ENCODE data around the gene CBLN1. TPM values are rescaled to one million over a fixed set of nuclear protein-coding genes. Genes with fewer than 3 reads are reported as not detected.

CBLN1 gene
- total and polyA plus RNA-seq, 3 experiments from 2014 or later = not detected

GRCh38 chr16:49275870-49276269 lies 5.8 kb downstream of the CBLN1 start:
- Mint-ChIP-seq H3K36me3 (no peaks in the 10 kb centered on the region), H3K27ac (no peak overlapping the region), H3K4me3 (peak overlapping the region in 1 of 7 donors; percentile 56), H3K9me3 (peaks cover 0 to 9% (median 2%) of the 10 kb centered on the region in 5 donors), H3K4me1 (peaks cover 0 to 2% (median 0%) of the 10 kb centered on the region in 3 donors), H3K27me3 (peaks cover 57 to 76% of the 10 kb centered on the region in 2 donors)
- H3K27me3 ChIP-seq (ENCODE audit: insufficient read depth, low read length, poor library complexity, severe bottlenecking) = peaks cover 17% of the 10 kb centered on the region
- no peaks in the 10 kb centered on the region for H3K9me3 ChIP-seq (ENCODE audit: low read length)
- ChIA-PET POLR2A (no interaction called here), CTCF (no interaction called here)
- no peak for DNase-seq
- no peak overlapping the region for H3K27ac ChIP-seq (ENCODE audit: low read depth, low read length)
- no peak overlapping the region for H3K4me3 ChIP-seq (ENCODE audit: low read length)
- H3K36me3 ChIP-seq (ENCODE audit: insufficient read depth, low read length) = no peaks in the 10 kb centered on the region
- no peaks in the 10 kb centered on the region for H3K4me1 ChIP-seq (ENCODE audit: insufficient read depth, low read length)

DNA sequence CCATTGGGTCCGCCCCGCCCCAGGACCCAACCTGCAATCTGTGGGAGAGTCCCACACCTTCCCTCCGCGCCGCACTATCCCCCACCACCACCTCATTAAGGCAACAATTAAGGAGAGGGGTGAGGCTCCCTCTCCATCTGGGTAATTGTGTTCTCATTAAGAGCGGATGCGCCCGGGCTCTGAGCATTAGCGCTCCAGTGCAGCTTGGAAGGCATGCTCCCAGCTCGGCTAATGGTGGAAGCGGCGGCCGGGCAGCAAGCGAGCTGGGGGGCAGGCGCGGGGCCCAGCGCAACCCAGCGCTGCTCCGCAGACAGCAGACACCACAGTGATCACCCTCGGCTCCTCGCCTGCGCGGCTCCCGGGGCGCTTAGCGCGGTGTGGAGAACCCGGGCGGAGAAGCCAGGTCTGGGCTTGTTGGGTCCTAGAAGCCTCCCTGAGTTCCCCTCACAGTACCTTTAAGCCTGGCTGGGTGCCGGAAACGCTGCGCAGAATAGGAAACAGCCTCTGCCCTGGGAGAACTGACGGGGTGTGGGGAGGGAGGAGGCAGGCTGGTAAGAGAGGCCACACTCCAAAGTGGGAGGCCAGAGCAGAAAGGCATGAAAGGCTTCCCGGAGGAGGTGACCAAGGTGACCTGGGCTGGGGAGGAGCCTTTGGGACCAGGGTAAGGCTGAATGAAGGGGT lies 6.4 kb downstream of the CBLN1 start:
- Mint-ChIP-seq H3K27ac (no peak overlapping the region), H3K4me3 (no peak overlapping the region), H3K36me3 (no peaks in the 10 kb centered on the region), H3K27me3 (peaks cover 54 to 73% of the 10 kb centered on the region in 2 donors), H3K4me1 (no peaks in the 10 kb centered on the region), H3K9me3 (peaks cover 0 to 9% (median 2%) of the 10 kb centered on the region in 5 donors)
- no peak overlapping the region for H3K27ac ChIP-seq (ENCODE audit: low read depth, low read length)
- POLR2A ChIA-PET = no interaction called here
- no peaks in the 10 kb centered on the region for H3K9me3 ChIP-seq (ENCODE audit: low read length)
- H3K27me3 ChIP-seq (ENCODE audit: insufficient read depth, low read length, poor library complexity, severe bottlenecking) = peaks cover 16% of the 10 kb centered on the region
- no peak overlapping the region for H3K4me3 ChIP-seq (ENCODE audit: low read length)
- DNase-seq = no peak
- no peaks in the 10 kb centered on the region for H3K4me1 ChIP-seq (ENCODE audit: insufficient read depth, low read length)
- H3K36me3 ChIP-seq (ENCODE audit: insufficient read depth, low read length) = no peaks in the 10 kb centered on the region
- CTCF ChIA-PET = no interaction called here

DNA sequence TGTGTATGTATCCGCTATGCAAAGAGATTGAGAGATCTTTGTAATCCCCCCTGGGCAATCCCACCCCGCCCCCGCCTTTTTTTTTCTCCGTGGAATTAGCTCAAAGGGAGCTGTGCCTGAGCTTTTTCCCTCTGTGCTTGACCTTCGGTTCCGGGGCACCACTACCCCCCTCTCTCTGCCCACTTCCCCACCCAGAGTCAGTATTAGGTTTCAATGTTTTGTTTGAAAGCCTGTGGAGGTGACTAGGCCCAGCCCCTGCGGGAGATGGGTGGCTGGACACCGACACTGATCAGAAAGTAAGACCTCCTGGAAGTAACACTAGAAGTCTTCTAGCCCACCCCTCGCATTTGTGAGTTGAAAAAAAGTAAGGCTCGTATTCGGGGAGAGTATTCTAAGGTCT lies 7.0 kb downstream of the CBLN1 start:
- Mint-ChIP-seq H3K27me3 (peaks cover 51 to 68% of the 10 kb centered on the region in 2 donors), H3K4me1 (no peaks in the 10 kb centered on the region), H3K27ac (no peak overlapping the region), H3K36me3 (no peaks in the 10 kb centered on the region), H3K4me3 (no peak overlapping the region), H3K9me3 (peaks cover 0 to 9% (median 2%) of the 10 kb centered on the region in 5 donors)
- POLR2A ChIA-PET = no interaction called here
- Histone ChIP-seq H3K36me3 (ENCODE audit: insufficient read depth, low read length) (no peaks in the 10 kb centered on the region), H3K27ac (ENCODE audit: low read depth, low read length) (no peak overlapping the region), H3K27me3 (ENCODE audit: insufficient read depth, low read length, poor library complexity, severe bottlenecking) (peaks cover 16% of the 10 kb centered on the region), H3K9me3 (ENCODE audit: low read length) (no peaks in the 10 kb centered on the region), H3K4me1 (ENCODE audit: insufficient read depth, low read length) (no peaks in the 10 kb centered on the region), H3K4me3 (ENCODE audit: low read length) (no peak overlapping the region)
- DNase-seq = no peak
- CTCF ChIA-PET = no interaction called here

DNA sequence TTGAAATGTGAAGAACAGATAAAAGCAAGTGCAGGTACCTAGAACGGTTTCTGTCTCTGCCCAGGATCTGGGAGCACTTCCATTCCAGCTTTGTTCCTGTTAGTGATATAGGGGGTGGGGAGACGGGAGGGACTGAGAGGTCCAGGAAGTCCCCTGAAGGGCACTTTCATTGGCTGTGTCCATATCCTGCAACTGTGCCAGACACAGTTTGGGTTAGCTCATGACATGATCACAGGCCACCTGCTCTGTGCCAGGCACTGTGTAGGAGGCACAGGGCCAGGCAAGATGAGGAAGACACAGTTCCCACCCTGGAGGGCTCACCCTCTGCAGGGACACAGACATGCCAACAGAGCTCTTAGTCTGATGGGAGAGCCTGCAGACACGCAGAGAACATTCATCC lies 7.9 kb downstream of the CBLN1 start:
- DNase-seq = no peak
- Histone ChIP-seq H3K4me1 (ENCODE audit: insufficient read depth, low read length) (no peaks in the 10 kb centered on the region), H3K27me3 (ENCODE audit: insufficient read depth, low read length, poor library complexity, severe bottlenecking) (peaks cover 9% of the 10 kb centered on the region), H3K4me3 (ENCODE audit: low read length) (no peak overlapping the region), H3K9me3 (ENCODE audit: low read length) (no peaks in the 10 kb centered on the region), H3K36me3 (ENCODE audit: insufficient read depth, low read length) (no peaks in the 10 kb centered on the region), H3K27ac (ENCODE audit: low read depth, low read length) (no peak overlapping the region)
- Mint-ChIP-seq H3K27me3 (peaks cover 46 to 60% of the 10 kb centered on the region in 2 donors), H3K36me3 (no peaks in the 10 kb centered on the region), H3K4me3 (peak overlapping the region in 1 of 7 donors; percentile 15), H3K4me1 (no peaks in the 10 kb centered on the region), H3K27ac (no peak overlapping the region), H3K9me3 (peaks cover 0 to 6% (median 4%) of the 10 kb centered on the region in 5 donors)
- POLR2A ChIA-PET = no interaction called here
- CTCF ChIA-PET = no interaction called here

DNA sequence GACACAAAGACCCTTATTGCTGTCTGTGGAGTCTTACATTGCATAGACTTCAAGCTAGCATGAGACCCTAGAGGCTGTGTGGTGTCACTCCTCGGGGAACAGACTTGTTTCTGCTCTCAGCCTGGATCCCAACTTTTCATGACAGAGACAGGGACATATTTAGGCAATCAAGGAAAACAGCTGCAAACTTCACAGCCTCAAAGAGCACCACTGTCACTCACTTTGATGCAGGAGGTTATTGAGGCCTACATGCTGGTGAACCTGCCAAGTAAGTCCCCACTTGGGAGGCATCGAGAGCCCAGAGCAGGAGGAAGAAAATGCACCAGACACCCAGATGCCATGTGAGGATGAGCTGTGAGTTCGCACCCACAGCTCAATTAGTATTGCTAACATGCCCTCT lies 10.3 kb downstream of the CBLN1 start:
- POLR2A ChIA-PET = no interaction called here
- H3K4me3 Mint-ChIP-seq = no peak overlapping the region
- H3K9me3 Mint-ChIP-seq = peaks cover 0 to 4% (median 1%) of the 10 kb centered on the region in 5 donors
- peaks cover 30 to 39% of the 10 kb centered on the region in 2 donors for H3K27me3 Mint-ChIP-seq
- no peaks in the 10 kb centered on the region for H3K4me1 ChIP-seq (ENCODE audit: insufficient read depth, low read length)
- H3K9me3 ChIP-seq (ENCODE audit: low read length) = no peaks in the 10 kb centered on the region
- H3K27ac ChIP-seq (ENCODE audit: low read depth, low read length) = no peak overlapping the region
- no peaks in the 10 kb centered on the region for H3K4me1 Mint-ChIP-seq
- H3K36me3 Mint-ChIP-seq = no peaks in the 10 kb centered on the region
- H3K36me3 ChIP-seq (ENCODE audit: insufficient read depth, low read length) = no peaks in the 10 kb centered on the region
- H3K27ac Mint-ChIP-seq = no peak overlapping the region
- CTCF ChIA-PET = no interaction called here
- DNase-seq = no peak
- no peak overlapping the region for H3K4me3 ChIP-seq (ENCODE audit: low read length)
- peaks cover 8% of the 10 kb centered on the region for H3K27me3 ChIP-seq (ENCODE audit: insufficient read depth, low read length, poor library complexity, severe bottlenecking)

- no peaks in the 10 kb centered on the region for H3K36me3 ChIP-seq (ENCODE audit: insufficient read depth, low read length)
- H3K36me3 Mint-ChIP-seq = no peaks in the 10 kb centered on the region
- H3K4me1 ChIP-seq (ENCODE audit: insufficient read depth, low read length) = no peaks in the 10 kb centered on the region
- H3K27me3 ChIP-seq (ENCODE audit: insufficient read depth, low read length, poor library complexity, severe bottlenecking) = no peaks in the 10 kb centered on the region
- POLR2A ChIA-PET = no interaction called here
- no peak for DNase-seq
- no peaks in the 10 kb centered on the region for H3K9me3 ChIP-seq (ENCODE audit: low read length)
- no peak overlapping the region for H3K27ac Mint-ChIP-seq
- H3K27me3 Mint-ChIP-seq = peaks cover 18 to 22% of the 10 kb centered on the region in 2 donors
- peaks cover 0 to 4% (median 3%) of the 10 kb centered on the region in 5 donors for H3K9me3 Mint-ChIP-seq
- H3K4me3 Mint-ChIP-seq = no peak overlapping the region
- no peak overlapping the region for H3K27ac ChIP-seq (ENCODE audit: low read depth, low read length)
- CTCF ChIA-PET = no interaction called here
- H3K4me1 Mint-ChIP-seq = no peaks in the 10 kb centered on the region
- no peak overlapping the region for H3K4me3 ChIP-seq (ENCODE audit: low read length)
These were observed 12.4 kb downstream of the CBLN1 start for GRCh38 chr16:49269201-49269600.

GRCh38 chr16:49268667-49269066 lies 13.0 kb downstream of the CBLN1 start:
- H3K4me3 ChIP-seq (ENCODE audit: low read length) = no peak overlapping the region
- DNase-seq = no peak
- no peaks in the 10 kb centered on the region for H3K27me3 ChIP-seq (ENCODE audit: insufficient read depth, low read length, poor library complexity, severe bottlenecking)
- H3K27ac Mint-ChIP-seq = no peak overlapping the region
- no peaks in the 10 kb centered on the region for H3K36me3 ChIP-seq (ENCODE audit: insufficient read depth, low read length)
- peaks cover 13 to 18% of the 10 kb centered on the region in 2 donors for H3K27me3 Mint-ChIP-seq
- no peaks in the 10 kb centered on the region for H3K36me3 Mint-ChIP-seq
- no peaks in the 10 kb centered on the region for H3K4me1 Mint-ChIP-seq
- ChIA-PET CTCF (no interaction called here), POLR2A (no interaction called here)
- H3K9me3 Mint-ChIP-seq = peaks cover 0 to 5% (median 4%) of the 10 kb centered on the region in 5 donors
- H3K27ac ChIP-seq (ENCODE audit: low read depth, low read length) = no peak overlapping the region
- no peak overlapping the region for H3K4me3 Mint-ChIP-seq
- no peaks in the 10 kb centered on the region for H3K9me3 ChIP-seq (ENCODE audit: low read length)
- no peaks in the 10 kb centered on the region for H3K4me1 ChIP-seq (ENCODE audit: insufficient read depth, low read length)

DNA sequence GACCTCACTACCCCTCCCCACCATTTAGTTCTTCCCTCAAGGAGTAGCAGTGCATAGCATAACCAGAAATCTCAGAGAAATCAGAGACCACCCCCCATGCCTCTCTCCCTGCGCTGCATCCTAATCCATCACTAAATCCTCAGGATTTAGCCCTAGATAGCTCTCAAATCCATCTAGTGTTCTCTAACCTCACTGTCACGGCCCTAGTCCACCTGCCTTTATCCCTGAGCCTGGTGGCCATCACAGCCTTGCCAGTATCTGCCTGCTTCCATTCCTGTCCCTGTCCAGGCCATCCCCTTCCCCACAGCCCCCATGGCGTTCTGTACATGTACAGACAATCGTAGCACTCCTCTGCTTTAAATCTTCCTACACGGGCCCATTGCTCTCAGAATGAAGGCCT lies 19.1 kb downstream of the CBLN1 start:
- no peaks in the 10 kb centered on the region for H3K36me3 Mint-ChIP-seq
- H3K4me1 Mint-ChIP-seq = no peaks in the 10 kb centered on the region
- peaks cover 0 to 6% (median 0%) of the 10 kb centered on the region in 5 donors for H3K9me3 Mint-ChIP-seq
- Histone ChIP-seq H3K4me1 (ENCODE audit: insufficient read depth, low read length) (no peaks in the 10 kb centered on the region), H3K9me3 (ENCODE audit: low read length) (no peaks in the 10 kb centered on the region), H3K27ac (ENCODE audit: low read depth, low read length) (no peak overlapping the region), H3K27me3 (ENCODE audit: insufficient read depth, low read length, poor library complexity, severe bottlenecking) (no peaks in the 10 kb centered on the region), H3K4me3 (ENCODE audit: low read length) (no peak overlapping the region), H3K36me3 (ENCODE audit: insufficient read depth, low read length) (no peaks in the 10 kb centered on the region)
- DNase-seq = no peak
- peak overlapping the region in 1 of 7 donors; percentile 69 for H3K4me3 Mint-ChIP-seq
- no peak overlapping the region for H3K27ac Mint-ChIP-seq
- peaks cover 0 to 8% of the 10 kb centered on the region in 2 donors for H3K27me3 Mint-ChIP-seq
- ChIA-PET CTCF (no interaction called here), POLR2A (no interaction called here)

Measured in CD8-positive, alpha-beta memory T cell (primary cell).